ENCODE results near the gene CXorf65.

Gene CXorf65

GRCh38 chrX:71107245-71107644 lies 705 bp upstream of the CXorf65 start:
- Histone ChIP-seq H3K36me3 (ENCODE audit: control insufficient read depth, insufficient read depth, low read length) (no peaks in the 10 kb centered on the region), H3K9me3 (ENCODE audit: control insufficient read depth, insufficient read depth, low read length) (no peaks in the 10 kb centered on the region), H3K27ac (ENCODE audit: low read length) (no peak overlapping the region), H3K27me3 (ENCODE audit: control insufficient read depth, insufficient read depth, low read length) (no peaks in the 10 kb centered on the region), H3K4me3 (ENCODE audit: low read length) (no peak overlapping the region), H3K4me1 (ENCODE audit: control insufficient read depth, insufficient read depth, low read length) (peaks cover 5% of the 10 kb centered on the region)
- WGBS (ENCODE audit: insufficient coverage, insufficient read length): no CpG with 5 or more reads among the region's 4 CpGs
- DNase-seq (ENCODE audit: low read depth, low spot score): no peak

DNA sequence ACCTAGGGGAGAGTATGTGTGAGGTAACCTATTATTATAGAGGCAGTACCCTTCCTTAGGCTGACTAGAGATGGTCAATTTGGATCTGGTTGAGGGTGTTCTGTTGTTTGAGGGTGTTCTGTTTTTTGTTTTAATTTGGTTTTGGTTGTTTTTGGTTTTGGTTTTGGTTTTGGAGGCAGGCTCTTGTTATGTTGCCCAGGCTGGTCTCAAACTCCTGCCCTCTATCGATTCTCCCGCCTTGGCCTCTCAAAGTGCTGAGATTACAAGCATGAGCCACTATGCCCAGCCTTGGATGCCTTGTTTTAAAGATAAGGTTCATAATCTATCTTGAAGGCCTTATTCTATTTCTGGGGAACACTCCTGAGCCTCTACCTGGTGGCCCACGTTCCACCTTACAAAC lies 912 bp downstream of the CXorf65 start:
- H3K36me3 ChIP-seq (ENCODE audit: control insufficient read depth, insufficient read depth, low read length): no peaks in the 10 kb centered on the region
- H3K4me3 ChIP-seq (ENCODE audit: low read length): no peak overlapping the region
- no peak for DNase-seq (ENCODE audit: low read depth, low spot score)
- no peak overlapping the region for H3K27ac ChIP-seq (ENCODE audit: low read length)
- no CpG with 5 or more reads among the region's 3 CpGs for whole genome bisulfite sequencing (ENCODE audit: insufficient coverage, insufficient read length)
- H3K27me3 ChIP-seq (ENCODE audit: control insufficient read depth, insufficient read depth, low read length): no peaks in the 10 kb centered on the region
- peaks cover 5% of the 10 kb centered on the region for H3K4me1 ChIP-seq (ENCODE audit: control insufficient read depth, insufficient read depth, low read length)
- H3K9me3 ChIP-seq (ENCODE audit: control insufficient read depth, insufficient read depth, low read length): no peaks in the 10 kb centered on the region

DNA sequence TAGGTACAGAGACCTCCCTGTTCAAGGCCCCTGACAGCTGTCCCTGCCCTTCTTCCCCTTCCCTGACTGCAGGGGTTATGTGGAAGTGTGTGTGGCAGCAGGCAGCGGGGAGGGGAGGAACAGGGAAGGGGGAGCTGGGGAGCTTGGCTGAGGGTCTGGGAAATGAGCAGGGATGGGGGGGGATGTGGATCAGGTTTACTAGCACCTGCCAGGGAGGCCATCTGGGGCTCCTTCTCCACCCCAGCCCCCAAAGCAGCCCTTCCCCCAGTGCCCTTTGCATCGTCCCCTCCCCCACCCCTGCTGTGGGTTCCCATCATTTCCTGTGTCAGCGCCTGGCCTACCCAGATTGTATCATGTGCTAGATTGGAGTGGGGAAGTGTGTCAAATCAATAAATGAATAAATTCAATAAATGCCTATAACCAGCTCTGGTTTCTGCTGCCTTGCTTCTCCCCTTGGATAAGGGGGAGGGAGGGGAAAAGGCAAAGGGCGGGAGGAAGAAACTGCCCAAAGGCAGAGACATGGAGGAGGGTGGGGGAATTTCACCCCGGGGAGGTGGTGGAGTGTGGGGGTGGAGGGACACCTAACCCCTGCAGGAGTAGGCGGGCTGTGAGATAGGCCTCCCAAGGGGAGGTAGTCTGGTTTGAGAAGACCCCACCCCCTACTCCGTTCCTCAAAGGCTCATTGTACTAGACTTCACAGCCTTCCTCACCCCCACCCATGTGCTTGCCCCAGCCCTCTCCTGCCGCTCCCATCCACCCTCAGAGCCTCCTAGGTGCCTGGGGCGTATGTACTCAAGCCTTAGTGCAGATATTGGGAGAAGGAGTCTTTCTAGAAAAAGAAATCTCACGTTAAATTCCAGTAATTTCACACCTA lies 3.2 kb downstream of the CXorf65 start:
- Histone ChIP-seq H3K4me3 (ENCODE audit: low read length) (no peak overlapping the region), H3K36me3 (ENCODE audit: control insufficient read depth, insufficient read depth, low read length) (no peaks in the 10 kb centered on the region), H3K9me3 (ENCODE audit: control insufficient read depth, insufficient read depth, low read length) (no peaks in the 10 kb centered on the region), H3K4me1 (ENCODE audit: control insufficient read depth, insufficient read depth, low read length) (peaks cover 9% of the 10 kb centered on the region), H3K27me3 (ENCODE audit: control insufficient read depth, insufficient read depth, low read length) (no peaks in the 10 kb centered on the region), H3K27ac (ENCODE audit: low read length) (peak overlapping the region; percentile 36)
- WGBS (ENCODE audit: insufficient coverage, insufficient read length): no CpG with 5 or more reads among the region's 10 CpGs
- no peak for DNase-seq (ENCODE audit: low read depth, low spot score)

DNA sequence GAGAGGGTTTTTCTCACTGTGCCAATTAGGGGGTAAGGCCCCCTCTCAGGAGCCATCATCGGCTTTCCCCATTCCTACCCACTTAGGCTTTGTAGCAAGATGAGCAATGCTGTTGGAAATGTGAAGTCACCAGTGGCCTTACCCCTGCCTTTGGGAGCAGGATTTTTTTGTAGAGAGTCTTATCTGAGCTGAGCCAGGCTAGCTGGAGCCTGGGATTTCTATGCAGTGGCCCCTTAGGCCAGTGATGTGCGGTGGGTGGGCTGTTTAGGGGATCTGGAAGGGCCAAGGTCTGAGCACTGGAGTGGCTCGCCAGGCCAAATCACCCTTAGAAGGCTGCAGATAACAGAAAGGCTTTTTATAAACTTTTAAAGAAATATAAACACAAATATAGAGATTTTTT lies 4.2 kb downstream of the CXorf65 start:
- Histone ChIP-seq H3K27me3 (ENCODE audit: control insufficient read depth, insufficient read depth, low read length) (no peaks in the 10 kb centered on the region), H3K4me1 (ENCODE audit: control insufficient read depth, insufficient read depth, low read length) (peaks cover 9% of the 10 kb centered on the region), H3K36me3 (ENCODE audit: control insufficient read depth, insufficient read depth, low read length) (no peaks in the 10 kb centered on the region), H3K4me3 (ENCODE audit: low read length) (no peak overlapping the region), H3K27ac (ENCODE audit: low read length) (no peak overlapping the region), H3K9me3 (ENCODE audit: control insufficient read depth, insufficient read depth, low read length) (no peaks in the 10 kb centered on the region)
- no peak for DNase-seq (ENCODE audit: low read depth, low spot score)
- WGBS (ENCODE audit: insufficient coverage, insufficient read length): no CpG with 5 or more reads among the region's 3 CpGs

DNA sequence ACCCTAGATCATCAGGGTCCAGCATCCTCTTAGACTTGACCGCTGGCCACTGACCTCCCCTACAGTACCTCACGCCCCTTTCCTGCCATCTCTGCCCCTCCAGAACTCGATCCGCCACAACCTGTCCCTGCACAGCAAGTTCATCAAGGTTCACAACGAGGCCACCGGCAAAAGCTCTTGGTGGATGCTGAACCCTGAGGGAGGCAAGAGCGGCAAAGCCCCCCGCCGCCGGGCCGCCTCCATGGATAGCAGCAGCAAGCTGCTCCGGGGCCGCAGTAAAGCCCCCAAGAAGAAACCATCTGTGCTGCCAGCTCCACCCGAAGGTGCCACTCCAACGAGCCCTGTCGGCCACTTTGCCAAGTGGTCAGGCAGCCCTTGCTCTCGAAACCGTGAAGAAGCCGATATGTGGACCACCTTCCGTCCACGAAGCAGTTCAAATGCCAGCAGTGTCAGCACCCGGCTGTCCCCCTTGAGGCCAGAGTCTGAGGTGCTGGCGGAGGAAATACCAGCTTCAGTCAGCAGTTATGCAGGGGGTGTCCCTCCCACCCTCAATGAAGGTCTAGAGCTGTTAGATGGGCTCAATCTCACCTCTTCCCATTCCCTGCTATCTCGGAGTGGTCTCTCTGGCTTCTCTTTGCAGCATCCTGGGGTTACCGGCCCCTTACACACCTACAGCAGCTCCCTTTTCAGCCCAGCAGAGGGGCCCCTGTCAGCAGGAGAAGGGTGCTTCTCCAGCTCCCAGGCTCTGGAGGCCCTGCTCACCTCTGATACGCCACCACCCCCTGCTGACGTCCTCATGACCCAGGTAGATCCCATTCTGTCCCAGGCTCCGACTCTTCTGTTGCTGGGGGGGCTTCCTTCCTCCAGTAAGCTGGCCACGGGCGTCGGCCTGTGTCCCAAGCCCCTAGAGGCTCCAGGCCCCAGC lies 5.7 kb downstream of the CXorf65 start:
- H3K36me3 ChIP-seq (ENCODE audit: control insufficient read depth, insufficient read depth, low read length): no peaks in the 10 kb centered on the region
- H3K27me3 ChIP-seq (ENCODE audit: control insufficient read depth, insufficient read depth, low read length): no peaks in the 10 kb centered on the region
- WGBS (ENCODE audit: insufficient coverage, insufficient read length): no CpG with 5 or more reads among the region's 31 CpGs
- no peak overlapping the region for H3K4me3 ChIP-seq (ENCODE audit: low read length)
- peaks cover 9% of the 10 kb centered on the region for H3K4me1 ChIP-seq (ENCODE audit: control insufficient read depth, insufficient read depth, low read length)
- no peak overlapping the region for H3K27ac ChIP-seq (ENCODE audit: low read length)
- DNase-seq (ENCODE audit: low read depth, low spot score): no peak
- H3K9me3 ChIP-seq (ENCODE audit: control insufficient read depth, insufficient read depth, low read length): no peaks in the 10 kb centered on the region

DNA sequence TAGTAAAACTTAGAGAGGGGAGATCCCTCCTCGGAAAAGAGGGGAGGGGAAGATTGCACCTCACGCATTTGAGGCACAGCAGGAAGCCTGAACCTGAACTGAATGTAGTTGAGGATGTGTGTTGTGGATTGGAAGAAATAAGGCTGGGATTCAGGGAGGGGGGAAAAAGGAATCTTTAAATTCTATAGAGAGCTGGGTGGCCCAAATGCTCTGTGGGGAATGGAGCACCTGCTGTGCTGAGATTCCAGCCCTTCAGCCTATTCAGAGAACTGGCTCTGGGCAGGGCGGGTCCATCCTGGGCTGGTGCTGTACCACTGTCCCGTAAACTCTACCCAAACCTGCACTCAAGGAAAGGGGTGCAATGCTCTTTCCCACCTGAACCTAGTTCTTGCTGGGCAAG lies 6.8 kb downstream of the CXorf65 start:
- no CpG with 5 or more reads among the region's 4 CpGs for WGBS (ENCODE audit: insufficient coverage, insufficient read length)
- Histone ChIP-seq H3K4me3 (ENCODE audit: low read length) (no peak overlapping the region; the same call in 1 of the 2 replicates), H3K36me3 (ENCODE audit: control insufficient read depth, insufficient read depth, low read length) (no peaks in the 10 kb centered on the region), H3K27ac (ENCODE audit: low read length) (no peak overlapping the region), H3K9me3 (ENCODE audit: control insufficient read depth, insufficient read depth, low read length) (no peaks in the 10 kb centered on the region), H3K4me1 (ENCODE audit: control insufficient read depth, insufficient read depth, low read length) (peaks cover 9% of the 10 kb centered on the region), H3K27me3 (ENCODE audit: control insufficient read depth, insufficient read depth, low read length) (no peaks in the 10 kb centered on the region)
- no peak for DNase-seq (ENCODE audit: low read depth, low spot score)

DNA sequence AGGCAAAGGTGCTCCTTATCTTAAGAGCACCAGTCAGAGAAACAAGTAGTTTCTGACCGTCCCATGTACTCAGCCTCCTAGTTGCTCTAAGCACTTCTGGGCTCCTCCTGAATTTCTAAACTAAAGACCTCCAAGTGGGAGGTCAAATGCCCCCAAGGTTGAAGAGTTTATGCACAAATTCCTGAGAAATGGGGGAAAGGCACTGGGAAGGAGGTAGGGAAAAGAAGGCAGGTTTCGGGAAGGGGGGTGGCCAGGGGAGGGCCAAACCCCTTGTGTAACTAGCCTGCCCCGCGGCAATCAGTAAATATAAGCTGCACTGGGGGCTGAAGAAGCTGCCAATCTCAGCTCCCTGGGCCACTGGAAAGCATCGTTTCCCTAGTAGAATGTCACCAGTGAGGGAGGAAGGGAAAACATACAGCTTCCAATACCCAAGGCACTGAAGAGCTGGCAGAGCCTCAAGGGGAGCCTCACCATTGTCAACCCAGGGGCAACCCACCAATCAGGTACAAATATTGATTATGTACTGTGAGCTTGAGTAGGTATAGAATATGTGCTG lies 7.5 kb downstream of the CXorf65 start:
- no peaks in the 10 kb centered on the region for H3K9me3 ChIP-seq (ENCODE audit: control insufficient read depth, insufficient read depth, low read length)
- DNase-seq (ENCODE audit: low read depth, low spot score): no peak
- no CpG with 5 or more reads among the region's 5 CpGs for WGBS (ENCODE audit: insufficient coverage, insufficient read length)
- no peaks in the 10 kb centered on the region for H3K36me3 ChIP-seq (ENCODE audit: control insufficient read depth, insufficient read depth, low read length)
- H3K27ac ChIP-seq (ENCODE audit: low read length): no peak overlapping the region
- peaks cover 4% of the 10 kb centered on the region; the same call in 1 of the 2 replicates for H3K4me1 ChIP-seq (ENCODE audit: control insufficient read depth, insufficient read depth, low read length)
- H3K4me3 ChIP-seq (ENCODE audit: low read length): no peak overlapping the region; the same call in 1 of the 2 replicates
- no peaks in the 10 kb centered on the region for H3K27me3 ChIP-seq (ENCODE audit: control insufficient read depth, insufficient read depth, low read length)

DNA sequence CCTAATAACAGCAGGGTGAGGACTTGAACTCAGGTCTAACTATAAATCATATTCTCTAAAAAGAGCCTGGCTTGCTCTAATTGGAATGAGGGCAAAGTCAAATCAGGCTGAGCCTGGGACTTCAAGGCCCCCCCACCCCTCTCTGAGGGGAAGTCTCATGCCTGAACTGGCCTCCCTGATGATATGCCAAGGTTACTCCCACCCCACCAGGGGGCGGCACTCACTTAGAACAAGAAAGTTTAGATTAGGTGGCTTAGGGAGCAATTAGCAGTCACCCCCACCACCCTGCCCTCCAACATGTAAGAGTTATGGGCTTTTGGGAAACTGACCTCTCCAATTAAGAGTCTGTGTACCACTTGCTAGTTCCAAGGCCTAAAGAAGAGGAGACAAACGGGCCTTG lies 8.2 kb downstream of the CXorf65 start:
- no peaks in the 10 kb centered on the region for H3K9me3 ChIP-seq (ENCODE audit: control insufficient read depth, insufficient read depth, low read length)
- H3K4me1 ChIP-seq (ENCODE audit: control insufficient read depth, insufficient read depth, low read length): peaks cover 4% of the 10 kb centered on the region; the same call in 1 of the 2 replicates
- H3K36me3 ChIP-seq (ENCODE audit: control insufficient read depth, insufficient read depth, low read length): no peaks in the 10 kb centered on the region
- H3K4me3 ChIP-seq (ENCODE audit: low read length): no peak overlapping the region
- H3K27ac ChIP-seq (ENCODE audit: low read length): no peak overlapping the region
- WGBS (ENCODE audit: insufficient coverage, insufficient read length): no CpG with 5 or more reads among the region's 2 CpGs
- no peaks in the 10 kb centered on the region for H3K27me3 ChIP-seq (ENCODE audit: control insufficient read depth, insufficient read depth, low read length)
- DNase-seq (ENCODE audit: low read depth, low spot score): no peak

- no peak for DNase-seq (ENCODE audit: low read depth, low spot score)
- Histone ChIP-seq H3K36me3 (ENCODE audit: control insufficient read depth, insufficient read depth, low read length) (no peaks in the 10 kb centered on the region), H3K27ac (ENCODE audit: low read length) (no peak overlapping the region), H3K9me3 (ENCODE audit: control insufficient read depth, insufficient read depth, low read length) (no peaks in the 10 kb centered on the region), H3K4me1 (ENCODE audit: control insufficient read depth, insufficient read depth, low read length) (peaks cover 4% of the 10 kb centered on the region; the same call in 1 of the 2 replicates), H3K27me3 (ENCODE audit: control insufficient read depth, insufficient read depth, low read length) (no peaks in the 10 kb centered on the region), H3K4me3 (ENCODE audit: low read length) (peak overlapping the region; percentile 73; the same call in 1 of the 2 replicates)
- WGBS (ENCODE audit: insufficient coverage, insufficient read length): no CpG with 5 or more reads among the region's 9 CpGs
These were observed 9.8 kb downstream of the CXorf65 start for GRCh38 chrX:71096760-71097032.

- Histone ChIP-seq H3K4me1 (ENCODE audit: control insufficient read depth, insufficient read depth, low read length) (peaks cover 4% of the 10 kb centered on the region; the same call in 1 of the 2 replicates), H3K4me3 (ENCODE audit: low read length) (peak overlapping the region; percentile 73; the same call in 1 of the 2 replicates), H3K9me3 (ENCODE audit: control insufficient read depth, insufficient read depth, low read length) (no peaks in the 10 kb centered on the region), H3K27ac (ENCODE audit: low read length) (no peak overlapping the region), H3K36me3 (ENCODE audit: control insufficient read depth, insufficient read depth, low read length) (no peaks in the 10 kb centered on the region), H3K27me3 (ENCODE audit: control insufficient read depth, insufficient read depth, low read length) (no peaks in the 10 kb centered on the region)
- no CpG with 5 or more reads among the region's 46 CpGs for WGBS (ENCODE audit: insufficient coverage, insufficient read length)
- DNase-seq (ENCODE audit: low read depth, low spot score): no peak
These were observed 10.4 kb downstream of the CXorf65 start for GRCh38 chrX:71095981-71096759.

Measured in iPS DF 6.9 (cell line).